NOMO-1 treated with DMSO at 0.1 percent for 48 hours (cell line): Measurements from ENCODE around the gene MKRN2OS.

Source experiments
- DNase-seq: peaks from one replicate; lab custom pipeline; 2025; ENCODE audit not compliant: unreplicated experiment; lab: John Stamatoyannopoulos, UW

The MKRN2OS gene, protein sequence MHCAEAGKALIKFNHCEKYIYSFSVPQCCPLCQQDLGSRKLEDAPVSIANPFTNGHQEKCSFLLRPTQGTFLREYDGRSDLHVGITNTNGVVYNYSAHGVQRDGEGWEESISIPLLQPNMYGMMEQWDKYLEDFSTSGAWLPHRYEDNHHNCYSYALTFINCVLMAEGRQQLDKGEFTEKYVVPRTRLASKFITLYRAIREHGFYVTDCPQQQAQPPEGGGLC

DNA sequence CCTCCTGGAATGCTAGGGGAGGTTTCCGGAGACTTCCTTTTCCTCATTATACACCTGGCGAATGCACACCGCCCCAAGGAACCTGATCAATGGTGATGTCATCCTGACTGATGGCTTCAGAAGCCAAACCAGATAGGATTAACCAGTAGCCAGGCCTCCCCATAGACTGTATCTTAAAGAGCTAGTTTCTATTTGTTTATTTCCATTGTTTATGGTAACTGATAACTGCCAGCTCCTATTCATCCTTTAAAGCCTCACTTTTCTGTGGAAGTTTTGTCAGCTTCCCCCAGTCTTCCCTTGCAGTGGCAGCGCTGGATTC, at the start of gene MKRN2OS:
Gene MKRN2OS (minus strand): TSS at position 27 of the 319 bp plus-strand sequence. CDS start 35 bp downstream, outside the sequence.
- DNase-seq, result no peak

DNA sequence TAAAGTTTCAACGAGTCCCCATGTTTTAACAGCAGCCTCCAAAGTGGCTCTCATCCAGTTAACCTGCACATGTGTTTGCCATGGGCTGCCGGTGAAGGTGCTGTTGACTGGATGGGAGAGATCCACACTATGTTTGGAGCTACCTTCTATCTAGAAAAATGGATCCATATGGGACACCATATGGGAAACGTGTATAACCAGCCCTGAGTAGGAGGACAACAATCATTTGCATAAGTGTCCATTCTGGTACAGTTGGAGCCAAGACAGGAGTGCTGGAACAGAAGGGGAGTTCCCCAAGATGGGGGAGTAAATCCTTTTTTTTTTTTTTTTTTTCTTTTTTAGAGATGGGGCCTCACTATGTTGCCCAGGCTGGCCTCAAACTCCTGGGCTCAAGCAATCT, 48.2 kb upstream of the MKRN2OS start:
- DNase-seq, result no peak

DNA sequence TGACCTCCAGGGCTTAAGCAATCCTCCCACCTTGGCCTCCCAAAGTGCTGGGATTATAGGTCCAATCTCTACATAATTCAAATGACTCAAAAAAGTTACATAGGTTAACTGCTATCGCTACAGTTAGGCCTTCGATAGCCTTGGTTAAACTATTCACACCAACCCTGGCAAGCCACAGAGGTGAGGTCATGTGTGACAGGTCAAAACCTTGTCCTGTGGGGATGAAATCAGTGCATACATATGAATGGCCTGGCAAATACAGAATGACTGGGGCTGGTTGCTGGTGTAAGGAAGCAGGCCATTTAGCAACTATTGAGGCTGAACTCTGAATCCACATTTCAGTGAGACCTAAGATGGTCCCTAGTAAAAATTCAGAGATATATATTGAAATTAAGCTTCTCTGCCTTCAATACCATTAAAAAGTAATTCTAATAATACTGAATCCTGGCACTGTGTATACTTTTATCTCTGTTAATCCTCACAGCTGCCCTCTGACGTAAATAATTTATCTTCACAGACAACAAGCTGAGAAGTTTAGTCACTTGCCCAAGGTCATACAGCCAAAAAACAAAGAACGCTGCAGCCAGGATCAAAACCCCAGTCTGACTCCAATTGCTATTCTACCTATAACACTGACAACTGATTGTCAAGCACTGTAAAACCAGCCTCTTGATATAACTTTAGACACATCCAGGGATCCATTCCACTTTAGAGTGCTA, 46.9 kb upstream of the MKRN2OS start:
- DNase-seq, result no peak

DNA sequence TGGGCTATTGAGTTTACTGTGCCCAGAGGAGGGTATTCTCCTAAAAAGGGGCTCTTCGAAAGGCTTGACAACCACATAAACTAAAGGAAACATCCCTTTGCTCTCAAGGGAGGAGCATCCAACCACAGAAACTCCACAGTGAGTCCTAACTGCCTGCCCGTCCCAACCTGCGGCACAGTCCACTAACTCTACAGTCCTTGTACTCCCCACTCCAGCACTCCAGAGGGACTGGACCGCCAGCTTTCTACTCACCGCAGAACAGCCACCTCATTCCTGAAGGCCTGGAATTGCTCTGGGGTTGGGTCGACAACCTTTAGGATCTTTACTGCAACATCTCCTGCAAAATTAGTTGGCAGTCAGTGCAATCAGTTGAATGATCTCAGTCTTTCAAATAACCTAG, 46.2 kb upstream of the MKRN2OS start:
- DNase-seq, result no peak

DNA sequence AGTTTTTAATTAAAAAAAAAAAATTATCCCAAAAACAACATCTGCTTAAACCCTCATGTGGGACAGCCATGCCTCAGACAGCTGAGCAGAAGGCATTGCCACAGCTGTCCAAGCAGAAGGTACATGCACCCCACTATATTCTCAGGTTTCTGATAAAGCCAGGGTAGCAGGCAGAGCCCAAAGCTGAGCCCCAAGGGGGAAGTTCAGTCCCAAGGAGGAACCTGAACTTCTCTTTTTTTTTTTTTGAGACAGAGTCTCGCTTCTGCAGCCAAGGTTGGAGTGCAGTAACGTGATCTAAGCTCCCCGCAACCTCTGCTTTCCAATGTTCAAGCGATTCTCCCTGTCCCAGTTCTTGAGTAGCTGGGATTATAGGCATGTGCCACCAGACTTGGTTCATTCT, 44.8 kb upstream of the MKRN2OS start:
- DNase-seq, result peak; percentile 47

DNA sequence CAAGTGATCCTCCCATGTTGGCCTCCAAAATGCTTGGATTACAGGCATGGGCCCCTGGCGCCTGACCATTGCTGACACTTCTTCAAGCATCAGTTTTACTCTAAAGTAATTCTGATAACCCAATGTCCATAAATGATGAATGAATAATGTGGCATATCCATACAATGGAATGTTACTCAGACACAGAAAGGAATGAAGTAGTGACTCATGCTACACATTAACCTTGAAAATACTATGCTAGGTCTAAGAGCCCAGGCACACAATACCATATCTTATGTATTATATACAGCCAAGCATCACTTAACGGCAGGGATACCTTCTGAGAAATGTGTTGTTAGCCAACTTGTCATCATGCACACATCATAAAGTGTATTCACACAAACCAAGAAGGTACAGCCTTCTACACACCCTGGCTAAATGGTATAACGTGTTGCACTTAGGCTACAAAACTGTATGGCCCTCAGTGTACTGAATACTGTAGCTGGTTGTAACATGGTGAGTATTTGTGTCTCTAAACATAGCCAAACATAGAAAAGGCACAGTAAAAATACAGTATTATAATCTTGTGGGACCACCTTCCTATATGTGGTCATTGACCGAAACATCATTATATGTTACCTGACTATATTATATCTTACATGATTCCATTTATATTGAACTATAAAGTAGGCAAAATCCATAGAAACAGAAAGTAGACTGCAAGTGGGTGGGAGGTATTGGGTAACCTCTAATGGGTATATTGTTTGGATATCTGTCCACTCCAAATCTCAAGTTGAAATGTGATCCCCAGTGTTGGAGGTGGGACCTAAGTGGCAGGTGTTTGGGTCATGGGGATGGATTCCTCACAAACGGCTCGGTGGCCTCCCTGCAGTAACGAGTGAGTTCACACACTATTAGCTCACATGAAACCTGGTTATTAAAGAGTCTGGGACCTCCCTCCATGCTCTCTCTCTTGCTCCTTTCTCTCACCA, 43.0 kb upstream of the MKRN2OS start:
- DNase-seq, result no peak

DNA sequence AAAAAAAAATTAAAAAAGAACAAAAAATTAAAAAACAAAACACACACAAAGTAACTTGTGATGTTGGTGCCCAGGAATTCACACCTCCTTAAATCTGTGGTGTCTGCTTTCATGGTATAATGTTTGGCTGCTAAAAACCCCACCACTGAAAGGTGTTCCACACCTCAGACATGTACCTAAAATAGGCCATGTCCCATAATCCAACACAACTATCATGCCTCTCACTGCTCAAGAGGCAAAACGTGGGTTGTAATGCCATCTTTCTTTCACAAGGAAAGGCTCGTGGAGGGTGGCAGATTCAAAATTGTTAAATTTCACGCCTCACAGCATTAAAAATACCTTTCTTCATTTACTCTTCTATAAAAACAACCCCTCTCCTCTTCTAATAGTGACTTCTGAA, 41.1 kb upstream of the MKRN2OS start:
- no peak for DNase-seq

DNA sequence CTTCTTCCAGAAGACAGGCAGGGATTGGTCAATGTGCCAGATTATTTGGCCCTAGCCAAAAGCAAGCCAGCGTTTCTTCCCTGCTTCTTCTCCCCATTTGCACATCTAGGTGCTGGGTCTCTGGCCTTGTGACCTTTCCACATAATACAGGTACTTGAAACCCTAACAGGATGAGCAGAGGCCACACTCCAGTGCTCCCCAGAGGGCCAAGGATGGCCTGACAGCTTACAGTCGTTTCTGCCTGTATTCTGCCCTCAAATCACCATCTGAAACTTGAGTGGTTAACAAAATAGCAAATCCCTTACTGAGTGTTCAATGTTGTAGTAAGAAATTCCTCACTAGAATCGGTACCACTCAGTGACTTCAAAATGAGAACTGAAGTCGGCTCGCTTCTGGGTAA, 40.7 kb upstream of the MKRN2OS start:
- no peak for DNase-seq

DNA sequence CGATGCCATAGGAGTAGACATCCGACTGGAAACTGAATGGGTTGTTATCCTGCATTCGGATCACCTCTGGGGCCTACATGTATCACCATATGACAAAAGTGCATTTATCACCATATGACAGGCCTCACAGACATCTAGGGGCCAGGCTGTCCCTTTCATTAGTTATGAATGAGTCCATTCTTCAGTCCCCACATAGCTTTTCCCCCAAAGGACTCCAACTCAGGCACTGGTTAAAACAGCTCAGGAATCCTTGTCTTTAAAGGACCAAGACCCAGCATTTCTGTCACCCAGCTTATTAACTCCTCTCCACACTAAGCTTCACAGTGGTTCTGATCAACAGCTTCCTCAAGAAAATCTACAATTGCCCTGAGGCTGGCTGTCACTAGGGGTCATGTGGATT, 39.9 kb upstream of the MKRN2OS start:
- no peak for DNase-seq

DNA sequence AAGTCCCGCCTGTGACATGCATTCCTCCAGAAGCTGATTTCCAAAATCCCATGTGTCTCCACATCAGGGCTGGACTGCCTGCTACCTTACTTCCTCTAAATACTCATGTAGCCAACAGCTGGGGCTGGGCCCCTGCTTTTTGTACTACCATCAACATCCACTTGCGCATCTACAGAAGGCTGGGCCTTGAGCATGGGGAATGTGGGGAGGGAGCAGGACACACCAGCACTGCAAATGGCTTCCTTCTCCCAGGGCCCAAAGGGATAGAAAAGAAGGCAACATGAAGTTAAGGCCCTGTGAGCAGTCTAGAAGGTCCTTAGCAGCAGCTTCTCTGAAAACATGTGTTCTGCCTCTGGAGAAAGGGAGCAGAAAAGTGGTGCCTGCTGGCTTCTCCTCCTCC, 38.8 kb upstream of the MKRN2OS start:
- DNase-seq, result no peak

DNA sequence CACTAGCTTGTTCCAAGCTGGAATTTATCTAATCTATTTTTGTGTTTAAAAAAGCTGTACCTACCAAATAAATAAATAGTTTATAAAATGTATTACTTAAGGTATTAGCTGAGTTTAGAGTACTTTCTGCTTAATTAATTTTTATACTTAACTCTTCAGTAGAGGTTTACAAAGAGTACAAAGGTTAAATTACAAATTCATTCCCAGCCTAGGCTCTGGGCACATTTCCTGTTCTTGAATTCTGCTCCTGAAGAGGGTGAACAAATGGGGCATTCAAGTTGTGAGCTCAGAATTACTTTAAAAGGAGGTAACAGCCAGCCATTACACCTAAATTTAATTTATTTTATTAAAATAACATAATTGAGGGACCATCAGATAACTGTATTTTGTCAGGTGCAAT, 38.0 kb upstream of the MKRN2OS start:
- no peak for DNase-seq

DNA sequence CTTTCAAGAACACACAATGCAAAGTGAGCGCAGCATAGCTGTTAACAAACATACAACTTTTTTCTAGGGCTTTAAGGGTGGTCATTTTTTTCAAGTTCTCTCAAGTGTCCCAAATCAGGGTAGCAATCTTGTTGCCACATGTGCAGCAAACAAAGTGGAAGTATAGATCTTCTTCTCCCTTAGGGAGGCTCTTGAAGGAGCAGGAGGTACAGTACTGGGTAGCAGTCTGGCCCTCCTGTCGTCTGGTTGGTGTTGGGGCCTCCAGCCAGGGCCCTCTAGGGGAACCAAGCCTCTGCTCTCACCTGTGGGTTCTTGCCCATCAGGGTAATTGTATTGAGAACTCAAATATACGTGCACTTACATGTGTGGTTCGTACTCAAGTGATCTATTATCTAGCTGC, 37.4 kb upstream of the MKRN2OS start:
- DNase-seq, result no peak

DNA sequence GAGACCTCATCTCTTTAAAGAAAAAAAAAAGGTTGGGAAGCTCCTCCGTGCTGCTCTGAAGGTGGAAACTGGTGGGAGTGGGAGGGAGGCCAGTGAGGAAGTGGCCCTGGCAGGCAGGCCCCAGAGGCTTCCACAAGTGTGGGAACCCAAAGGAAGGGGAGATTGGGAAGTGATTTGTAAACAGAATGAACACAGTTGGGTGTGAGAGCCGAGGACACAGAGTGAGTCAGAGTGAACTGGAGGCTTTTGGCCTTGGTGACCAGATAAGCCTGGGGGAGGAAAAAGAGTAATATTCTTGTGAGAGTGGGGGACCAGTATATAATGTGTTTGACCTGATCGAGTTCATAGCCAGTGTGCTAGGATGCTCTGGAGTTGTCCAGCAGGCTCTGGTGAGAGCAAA, 34.6 kb upstream of the MKRN2OS start:
- no peak for DNase-seq

DNA sequence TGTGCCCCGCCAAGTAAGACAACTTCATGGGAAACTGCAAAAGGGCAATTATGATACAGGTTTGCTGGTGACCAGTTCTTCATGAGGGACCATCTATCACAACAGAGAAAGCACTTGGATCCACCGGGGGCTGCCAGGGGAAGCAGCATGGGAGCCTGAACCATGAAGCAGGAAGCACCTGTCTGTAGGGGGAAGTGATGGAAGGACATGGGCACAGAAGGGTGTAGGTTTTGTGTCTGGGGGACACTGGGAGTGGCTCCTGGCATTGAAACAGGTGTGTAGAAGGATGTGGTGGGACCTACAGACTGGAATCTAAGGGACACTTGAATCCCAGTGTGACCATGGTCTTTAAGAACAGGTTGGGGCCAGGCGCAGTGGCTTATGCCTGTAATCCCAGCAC, 34.2 kb upstream of the MKRN2OS start:
- DNase-seq, result no peak

DNA sequence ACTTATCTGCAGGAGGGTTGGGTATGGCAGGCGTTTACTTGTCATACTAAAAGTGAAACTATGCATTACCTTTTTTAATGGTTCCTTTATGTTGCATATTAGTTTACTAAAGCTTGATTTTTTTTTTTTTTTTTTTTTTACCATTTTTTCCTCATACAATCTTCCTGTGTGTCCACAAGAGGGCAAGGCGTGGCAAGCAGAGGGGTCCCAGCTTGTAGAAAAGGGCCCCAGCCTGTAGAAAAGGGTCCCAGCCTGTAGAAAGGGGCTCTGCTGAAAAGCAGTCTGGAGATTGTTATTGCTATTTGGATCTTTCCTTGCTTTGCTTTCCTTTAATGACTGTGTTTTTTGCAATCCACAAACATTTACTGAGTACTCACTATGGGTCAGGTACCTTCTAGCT, 33.4 kb upstream of the MKRN2OS start:
- DNase-seq, result no peak

DNA sequence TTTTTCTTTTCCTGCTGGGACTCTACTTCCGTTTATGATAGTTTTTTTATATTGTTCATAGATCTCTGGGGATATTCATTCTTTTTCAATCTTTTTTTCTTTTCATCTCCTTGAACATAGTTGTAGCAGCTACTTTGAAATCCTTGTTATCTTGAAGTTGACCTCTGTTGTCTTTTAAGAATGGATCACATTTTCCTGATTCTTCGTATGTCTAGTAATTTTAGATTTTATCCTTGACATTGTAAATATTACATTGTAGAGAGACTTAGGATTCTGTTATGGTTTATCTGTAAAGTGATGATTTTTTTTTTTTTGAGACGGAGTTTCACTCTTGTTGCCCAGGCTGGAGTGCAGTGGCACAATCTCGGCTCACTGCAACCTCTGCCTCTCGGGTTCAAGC, 32.1 kb upstream of the MKRN2OS start:
- DNase-seq, result no peak

DNA sequence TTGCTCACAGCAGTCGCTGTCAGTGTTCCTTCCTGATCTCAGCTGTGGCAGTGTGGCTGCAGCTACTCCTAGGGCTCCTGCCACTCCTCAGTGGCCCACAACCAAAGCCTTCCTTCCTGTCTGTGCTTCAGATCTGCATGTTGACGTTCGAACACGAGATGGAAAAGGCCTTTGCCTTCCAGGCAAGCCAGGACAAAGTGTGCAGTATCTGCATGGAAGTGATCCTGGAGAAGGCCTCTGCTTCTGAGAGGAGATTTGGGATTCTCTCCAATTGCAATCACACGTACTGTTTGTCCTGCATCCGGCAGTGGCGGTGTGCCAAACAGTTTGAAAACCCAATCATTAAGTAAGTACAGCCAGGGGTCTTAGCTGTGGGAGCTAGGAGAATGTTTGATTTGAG, 29.4 kb upstream of the MKRN2OS start:
- DNase-seq, result no peak

DNA sequence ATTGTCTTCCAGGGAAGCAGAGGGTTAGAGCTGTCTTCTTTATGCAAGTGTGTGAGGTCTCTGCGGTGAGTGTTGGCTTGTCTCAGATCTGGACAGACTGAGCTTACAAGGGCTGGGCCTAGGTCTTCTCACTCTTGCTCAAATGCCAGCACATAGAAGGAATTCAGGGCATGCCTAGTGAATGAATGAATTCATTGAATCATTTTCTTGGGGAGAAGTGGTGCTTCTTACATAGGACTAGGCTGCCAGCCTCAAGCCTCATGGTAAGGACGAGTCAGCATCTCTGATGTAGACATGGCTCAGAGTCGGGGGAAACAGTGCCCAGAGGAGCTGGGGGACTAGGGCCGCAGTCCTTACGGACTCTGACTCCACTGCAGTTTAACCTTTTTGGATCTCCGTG, 28.8 kb upstream of the MKRN2OS start:
- no peak for DNase-seq

DNA sequence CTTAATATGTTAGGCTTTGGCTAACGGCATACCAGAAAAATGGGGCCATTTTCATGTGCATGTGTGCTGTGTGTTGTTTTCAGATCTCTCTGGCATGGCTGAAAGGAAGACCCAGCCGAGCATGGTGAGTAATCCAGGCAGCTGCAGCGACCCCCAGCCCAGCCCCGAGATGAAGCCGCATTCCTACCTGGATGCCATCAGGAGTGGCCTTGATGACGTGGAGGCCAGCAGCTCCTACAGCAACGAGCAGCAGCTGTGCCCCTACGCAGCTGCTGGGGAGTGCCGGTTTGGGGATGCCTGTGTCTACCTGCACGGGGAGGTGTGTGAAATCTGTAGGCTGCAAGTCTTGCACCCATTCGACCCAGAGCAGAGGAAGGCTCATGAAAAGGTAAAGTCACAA, 26.7 kb upstream of the MKRN2OS start:
- DNase-seq, result no peak

DNA sequence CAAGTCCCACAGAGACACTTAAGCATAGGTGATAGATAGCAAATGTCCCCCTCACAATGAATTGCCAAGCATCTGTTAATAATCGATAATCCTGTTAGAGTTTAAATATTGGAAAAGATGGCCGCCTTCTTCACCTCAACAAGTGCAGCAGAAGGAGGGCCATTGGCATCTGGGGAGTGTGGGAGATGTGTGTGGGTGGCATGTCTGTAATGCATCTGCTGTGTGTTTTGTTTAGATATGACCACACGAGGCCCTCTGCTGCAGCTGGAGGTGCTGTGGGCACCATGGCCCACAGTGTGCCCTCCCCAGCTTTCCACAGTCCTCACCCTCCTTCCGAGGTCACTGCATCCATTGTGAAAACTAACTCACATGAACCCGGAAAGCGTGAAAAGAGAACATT, 24.5 kb upstream of the MKRN2OS start:
- DNase-seq, result no peak

DNA sequence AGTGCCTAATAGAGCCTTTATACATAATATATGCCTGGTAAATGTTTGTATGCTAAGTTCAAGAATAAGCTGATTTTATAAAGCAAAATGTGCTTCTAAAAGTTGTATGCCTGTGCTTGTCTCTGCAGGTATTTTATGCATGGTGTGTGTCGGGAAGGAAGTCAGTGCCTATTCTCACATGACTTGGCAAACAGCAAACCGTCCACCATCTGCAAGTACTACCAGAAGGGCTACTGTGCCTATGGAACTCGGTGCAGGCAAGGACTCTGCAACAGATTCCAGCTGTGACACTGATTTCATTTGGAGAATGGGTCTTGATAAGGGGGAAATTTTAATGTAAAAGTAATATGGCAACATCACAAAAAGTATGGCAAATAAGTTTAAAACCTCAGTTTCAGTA, 23.4 kb upstream of the MKRN2OS start:
- DNase-seq, result no peak

DNA sequence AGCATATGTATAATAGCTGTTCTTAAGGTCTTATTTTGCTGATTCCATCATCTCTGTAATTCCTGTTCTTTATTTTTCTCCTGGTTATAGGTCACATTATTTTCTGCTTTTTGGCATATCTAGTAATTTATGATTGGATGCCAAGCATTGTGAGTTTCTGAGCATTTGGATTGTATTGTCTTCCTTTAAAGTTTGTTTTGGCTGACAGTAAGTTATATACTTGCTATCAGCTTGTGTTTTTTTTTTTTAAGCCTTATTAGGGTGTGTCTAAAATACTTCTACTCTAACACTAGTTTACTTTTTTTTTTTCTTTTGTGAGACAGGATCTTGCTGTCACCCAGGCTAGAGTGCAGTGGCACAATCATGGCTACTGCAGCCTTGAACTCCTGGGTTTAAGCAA, 21.7 kb upstream of the MKRN2OS start:
- DNase-seq, result no peak
